ENCODE results near the gene PLK3.
"Not testable (repeated sequence)": the region's sequence is repeated elsewhere in the genome, so short reads cannot be mapped to it uniquely, and the experiment has no call there.

PLK3 gene

DNA sequence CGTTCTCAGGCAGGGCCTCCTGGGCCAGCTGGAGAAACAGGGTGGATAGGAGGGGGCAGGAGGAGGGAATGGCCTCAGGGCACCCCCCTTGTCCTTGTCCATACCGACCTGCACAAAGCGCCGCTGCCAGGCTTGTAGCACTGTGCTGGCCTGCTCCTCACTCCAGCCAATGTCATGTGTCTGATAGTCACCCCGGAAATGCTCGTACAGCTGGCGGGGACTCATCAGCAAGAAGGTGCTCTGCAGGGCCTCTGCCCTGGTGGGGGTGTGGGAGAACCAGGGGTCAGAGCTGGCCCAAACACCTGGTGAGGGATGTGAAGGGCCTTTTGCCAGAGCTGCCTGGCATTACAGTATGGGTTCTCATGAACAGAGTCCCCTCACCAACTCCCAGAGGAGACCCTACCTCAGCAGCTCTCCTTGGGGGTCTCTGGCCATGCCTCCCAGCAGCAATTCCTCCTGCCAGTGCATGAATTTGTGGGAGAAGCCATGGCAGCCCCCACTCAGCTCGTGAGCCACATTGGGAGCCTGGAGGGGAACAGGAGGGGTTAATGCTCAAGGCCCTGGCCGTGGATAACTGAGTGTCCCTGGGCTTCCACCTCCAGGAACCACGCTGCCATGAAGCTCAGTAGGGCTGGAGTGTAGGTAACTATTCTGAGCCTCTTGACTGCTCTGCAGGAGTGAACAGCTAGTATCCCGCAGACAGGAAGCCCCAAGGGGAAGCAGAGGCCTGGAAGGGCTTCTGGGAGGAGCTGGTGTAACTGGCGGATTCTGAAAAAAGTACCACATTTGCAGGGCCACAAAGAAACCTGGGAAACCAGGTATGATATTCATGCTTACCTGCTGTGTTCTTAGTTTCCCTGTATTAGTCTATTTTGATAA lies 29.6 kb downstream of the PLK3 start:
- DNase-seq = no peak

DNA sequence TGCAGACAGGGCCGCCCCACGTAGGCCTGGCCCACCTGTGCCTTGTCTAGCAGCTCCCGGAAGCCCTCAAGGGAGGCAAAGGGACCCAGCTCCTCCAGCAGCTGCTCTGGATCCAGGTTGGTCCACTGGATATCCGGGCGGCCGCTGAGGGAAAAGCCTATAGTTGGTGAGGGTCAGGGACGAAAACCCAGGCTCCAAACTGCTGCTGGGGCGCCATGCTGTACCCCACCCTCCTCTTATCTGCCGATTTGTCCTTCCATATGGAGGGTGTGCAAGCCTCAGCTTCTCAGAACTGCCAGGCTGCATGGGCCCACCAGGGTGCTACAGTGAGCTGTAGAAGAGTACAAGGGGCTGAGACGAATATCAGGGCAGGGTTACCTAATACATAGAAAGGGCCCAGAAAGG lies 30.7 kb downstream of the PLK3 start:
- DNase-seq = no peak

DNA sequence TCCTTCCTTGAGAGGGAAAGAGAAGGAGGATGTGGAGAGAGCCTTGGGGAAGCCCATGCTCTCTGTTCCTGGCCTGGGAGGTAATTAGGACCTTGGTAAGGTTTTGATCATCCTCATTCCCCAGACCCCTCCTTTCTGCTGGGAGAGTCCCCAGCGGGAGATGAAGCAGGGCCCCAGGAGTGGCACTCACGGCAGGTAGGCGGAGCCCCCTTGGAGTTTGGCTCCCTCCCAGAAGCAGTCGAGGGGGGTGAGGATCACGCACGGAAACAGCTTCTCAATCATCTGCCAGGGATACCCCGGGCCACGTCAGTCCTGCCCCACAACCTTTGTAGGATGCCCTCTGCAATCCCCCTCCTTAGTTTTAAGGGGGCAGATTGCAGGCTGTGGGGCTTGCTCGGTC lies 31.3 kb downstream of the PLK3 start:
- DNase-seq = no peak

DNA sequence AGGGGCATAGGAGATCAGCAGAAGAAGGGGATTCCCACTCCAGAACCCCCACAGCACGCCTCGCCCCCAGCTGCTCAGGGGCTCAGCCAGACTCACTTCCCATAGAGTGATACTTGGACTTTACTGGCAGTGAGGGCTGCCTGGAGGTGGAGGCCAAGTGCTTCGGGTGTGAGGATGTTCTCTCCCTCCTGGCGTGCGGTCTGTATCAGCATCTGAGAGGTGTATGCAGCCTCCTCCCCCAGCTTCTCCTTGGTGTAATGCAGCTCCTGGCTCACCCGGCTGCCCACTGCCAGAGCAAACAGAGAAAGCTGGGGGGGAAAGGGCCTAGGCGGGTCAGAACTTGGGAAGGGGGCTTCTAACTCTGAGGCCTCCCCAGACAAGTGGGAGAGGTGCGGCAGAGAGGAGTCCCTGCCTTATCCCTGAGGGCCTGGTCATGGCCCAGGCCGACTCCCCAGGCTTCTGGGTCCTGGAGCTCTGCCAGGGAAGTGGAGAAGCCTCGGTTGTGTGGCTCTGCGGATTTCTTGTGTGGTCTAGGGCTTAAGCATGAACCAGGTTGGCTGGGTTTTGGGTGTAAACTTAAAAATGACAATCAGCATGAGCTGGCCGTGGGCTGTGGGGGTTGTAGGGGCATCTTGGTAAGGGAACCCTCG lies 32.0 kb downstream of the PLK3 start:
- DNase-seq = no peak

DNA sequence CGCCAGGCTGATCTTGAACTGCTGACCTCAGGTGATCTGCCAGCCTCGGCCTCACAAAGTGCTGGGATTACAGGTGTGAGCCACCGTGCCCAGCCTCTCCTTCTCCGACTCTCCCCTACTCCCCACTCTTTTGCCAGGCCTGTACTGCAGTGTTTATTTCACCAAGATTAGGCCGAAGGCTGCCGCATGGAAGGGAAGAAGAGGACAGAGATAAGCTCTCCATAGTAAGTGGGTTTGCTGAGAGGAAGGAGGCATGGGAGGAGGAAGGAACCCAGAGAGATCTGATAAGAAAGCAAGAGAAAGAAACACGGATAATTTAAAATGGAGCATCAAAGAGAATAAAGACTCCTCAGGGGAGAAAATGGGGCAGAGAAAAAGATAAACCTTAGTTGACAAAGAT lies 34.2 kb downstream of the PLK3 start:
- DNase-seq = no peak

DNA sequence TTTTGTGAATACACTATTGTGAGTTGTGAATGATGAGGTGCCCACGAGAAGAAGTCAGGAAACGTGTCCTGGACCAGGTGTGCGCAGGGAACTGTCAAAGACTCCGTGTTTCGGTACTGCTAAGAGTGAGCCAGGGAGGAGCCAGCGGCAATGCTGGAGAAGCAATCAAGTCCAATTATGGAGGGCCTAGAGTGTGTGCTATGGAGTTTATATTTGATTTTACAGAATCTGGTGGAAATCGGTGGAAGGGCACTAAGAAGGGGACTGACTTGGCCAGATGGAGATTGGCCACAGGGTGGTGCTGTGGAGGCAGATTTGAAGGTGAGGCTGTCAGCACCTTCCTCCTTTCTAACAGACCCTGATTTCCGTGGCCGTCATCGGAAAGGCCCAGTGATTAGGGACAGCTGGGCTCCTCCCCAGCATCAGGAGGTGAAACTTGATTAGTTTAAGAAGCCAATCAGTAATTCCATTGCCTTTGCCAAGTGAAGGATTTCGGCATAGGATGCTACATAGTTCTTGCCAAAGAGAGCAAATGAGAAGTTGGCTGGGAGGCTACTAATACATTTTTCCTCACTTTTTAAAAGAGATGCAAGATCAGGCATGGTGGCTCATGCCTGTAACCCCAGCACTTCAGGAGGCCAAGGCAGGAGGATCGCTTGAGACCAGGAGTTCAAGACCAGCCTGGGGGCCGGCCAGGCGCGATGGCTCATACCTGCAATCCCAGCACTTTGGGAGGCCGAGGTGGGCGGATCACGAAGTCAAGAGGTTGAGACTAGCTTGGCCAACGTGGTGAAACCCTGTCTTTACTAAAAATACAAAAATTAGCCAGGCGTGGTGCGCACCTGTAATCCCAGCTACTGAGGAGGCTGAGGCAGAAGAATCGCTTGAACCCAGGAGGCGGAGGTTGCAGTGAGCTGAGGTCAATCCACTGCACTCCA lies 35.8 kb downstream of the PLK3 start:
- peak; percentile 85 for DNase-seq

DNA sequence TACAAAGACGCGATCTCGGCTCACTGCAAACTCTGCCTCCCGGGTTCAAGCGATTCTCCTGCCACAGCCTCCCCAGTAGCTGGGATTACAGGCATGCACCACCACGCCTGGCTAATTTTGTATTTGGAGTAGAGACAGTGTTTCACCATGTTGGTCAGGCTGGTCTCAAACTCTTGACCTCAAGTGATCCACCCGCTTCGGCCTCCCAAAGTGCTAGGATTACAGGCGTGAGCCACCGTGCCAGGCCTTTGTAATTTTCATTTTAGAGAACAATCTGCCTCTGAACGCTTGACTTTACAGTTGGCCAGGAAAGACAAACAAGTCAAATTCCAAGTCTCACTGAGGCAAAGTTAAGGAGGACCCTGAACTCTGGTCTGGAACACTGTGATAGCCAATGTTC lies 38.1 kb downstream of the PLK3 start:
- DNase-seq = not testable (repeated sequence)

DNA sequence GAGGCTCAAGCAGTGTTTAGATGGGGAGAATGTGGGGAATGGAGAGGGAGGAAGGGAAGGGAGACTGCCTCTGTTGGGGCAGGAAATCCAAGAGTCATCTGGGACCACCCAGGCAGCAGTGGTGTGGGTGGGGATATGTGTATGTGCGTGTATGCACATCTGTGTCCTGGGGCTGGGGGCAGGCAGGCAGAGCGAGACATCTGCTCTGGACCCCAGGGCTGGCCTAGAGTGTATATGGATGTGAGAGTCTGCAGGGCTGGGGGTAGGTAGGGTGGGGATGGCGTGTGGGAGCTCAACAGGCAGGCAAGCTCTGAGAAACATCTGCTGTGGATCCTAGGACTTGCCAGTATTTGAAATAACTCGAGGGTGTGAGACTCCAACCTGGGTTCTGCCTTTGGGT lies 39.4 kb downstream of the PLK3 start:
- DNase-seq = no peak

DNA sequence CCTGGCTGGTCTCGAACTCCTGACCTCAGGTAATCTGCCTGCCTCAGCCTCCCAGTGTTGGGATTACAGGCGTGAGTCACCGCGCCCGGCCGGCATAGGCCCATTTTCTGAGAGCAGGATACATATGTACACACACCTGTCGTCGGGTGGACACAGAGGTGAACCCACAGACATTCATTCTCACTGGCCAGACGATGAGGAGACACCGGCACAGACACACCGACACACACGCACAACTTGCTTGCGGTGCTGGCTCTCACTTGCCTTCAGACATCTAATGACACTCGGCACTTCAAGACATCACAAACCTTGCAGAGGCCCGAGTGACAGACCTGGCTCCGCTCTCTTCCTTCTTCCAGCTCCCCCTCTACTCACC lies 42.3 kb downstream of the PLK3 start:
- DNase-seq = no peak

DNA sequence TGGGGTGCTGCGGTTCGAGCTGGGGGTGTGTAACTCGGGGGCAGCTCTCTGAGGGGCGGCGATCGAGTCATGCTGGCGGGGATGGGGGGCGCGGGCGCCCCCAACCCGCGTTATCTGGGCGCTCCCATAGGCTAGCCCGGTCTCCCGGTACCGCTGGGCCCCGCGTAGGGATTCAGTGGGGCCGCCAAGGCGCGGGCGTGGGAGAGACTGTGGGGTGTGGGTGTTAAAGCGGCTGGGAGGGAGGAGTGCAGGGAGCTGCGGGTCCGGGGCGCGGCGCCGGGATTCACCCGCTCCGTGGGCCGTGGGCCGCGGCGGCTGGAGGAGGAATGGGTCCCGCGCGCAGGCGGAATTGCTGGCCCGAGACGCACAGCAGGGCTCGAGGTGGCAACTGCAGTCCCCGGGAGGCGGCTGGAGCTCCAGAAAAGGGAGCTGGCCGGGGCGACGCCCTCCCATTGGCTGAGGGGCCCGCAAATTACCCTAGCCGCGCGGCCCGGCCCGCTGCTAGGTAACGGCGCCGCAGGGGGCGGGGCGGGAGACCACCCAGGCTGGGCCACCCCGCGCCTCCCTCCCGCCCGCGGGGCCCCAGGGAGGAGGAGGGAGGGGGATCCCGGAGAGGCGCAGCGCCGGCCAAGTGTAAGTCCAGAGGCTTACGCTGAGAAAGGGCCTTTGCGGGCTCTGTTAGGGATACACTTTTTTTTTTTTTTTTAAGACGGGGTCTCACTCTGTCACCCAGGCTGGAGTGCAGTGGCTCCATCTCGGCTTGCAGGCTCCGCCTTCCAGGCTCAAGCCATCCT lies 42.9 kb downstream of the PLK3 start, which contains the start of gene PTCH2:
TSS of gene PTCH2 (minus strand) at position 392 of the 794 bp plus-strand sequence. CDS start at position 71, 321 bp downstream.
- DNase-seq = no peak

DNA sequence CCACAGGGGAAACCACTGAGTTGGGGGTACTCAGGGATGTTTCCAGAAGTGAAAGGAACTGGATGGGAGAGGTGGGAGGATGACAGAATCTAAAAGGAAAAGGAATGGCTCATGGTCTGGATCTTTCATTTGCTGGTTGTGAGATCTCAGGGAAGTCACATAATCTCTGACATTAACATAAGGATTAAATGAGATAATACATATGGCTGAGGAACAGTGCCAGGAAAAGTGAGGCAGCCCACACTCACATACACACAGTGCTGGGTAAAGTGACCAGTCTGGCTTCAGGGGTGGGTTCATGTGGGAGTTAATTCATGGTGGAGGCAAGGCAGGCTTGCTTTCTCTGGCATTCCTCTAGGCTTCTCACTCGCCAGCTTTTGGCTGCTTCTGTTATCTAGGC lies 46.8 kb downstream of the PLK3 start:
- DNase-seq = no peak

DNA sequence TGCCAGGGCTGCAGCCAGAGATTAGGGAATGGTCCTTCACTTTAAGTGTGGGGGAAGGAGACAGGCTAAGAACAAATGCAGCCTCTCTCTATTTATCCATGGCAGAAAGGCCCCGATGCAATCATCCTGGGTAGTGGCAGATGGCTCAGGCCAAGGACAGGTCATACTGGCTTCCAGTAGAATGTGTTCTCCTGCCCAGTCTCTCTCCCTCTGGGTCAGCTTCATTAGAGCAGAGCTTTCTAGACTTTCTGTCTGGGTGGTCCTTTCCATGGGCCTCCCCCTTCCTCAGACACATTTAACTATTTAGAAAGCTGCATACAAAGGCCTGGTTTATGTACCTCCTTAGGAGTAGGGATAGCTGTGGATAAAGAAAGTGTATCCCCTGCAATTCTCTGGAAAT lies 47.7 kb downstream of the PLK3 start:
- no peak for DNase-seq

DNA sequence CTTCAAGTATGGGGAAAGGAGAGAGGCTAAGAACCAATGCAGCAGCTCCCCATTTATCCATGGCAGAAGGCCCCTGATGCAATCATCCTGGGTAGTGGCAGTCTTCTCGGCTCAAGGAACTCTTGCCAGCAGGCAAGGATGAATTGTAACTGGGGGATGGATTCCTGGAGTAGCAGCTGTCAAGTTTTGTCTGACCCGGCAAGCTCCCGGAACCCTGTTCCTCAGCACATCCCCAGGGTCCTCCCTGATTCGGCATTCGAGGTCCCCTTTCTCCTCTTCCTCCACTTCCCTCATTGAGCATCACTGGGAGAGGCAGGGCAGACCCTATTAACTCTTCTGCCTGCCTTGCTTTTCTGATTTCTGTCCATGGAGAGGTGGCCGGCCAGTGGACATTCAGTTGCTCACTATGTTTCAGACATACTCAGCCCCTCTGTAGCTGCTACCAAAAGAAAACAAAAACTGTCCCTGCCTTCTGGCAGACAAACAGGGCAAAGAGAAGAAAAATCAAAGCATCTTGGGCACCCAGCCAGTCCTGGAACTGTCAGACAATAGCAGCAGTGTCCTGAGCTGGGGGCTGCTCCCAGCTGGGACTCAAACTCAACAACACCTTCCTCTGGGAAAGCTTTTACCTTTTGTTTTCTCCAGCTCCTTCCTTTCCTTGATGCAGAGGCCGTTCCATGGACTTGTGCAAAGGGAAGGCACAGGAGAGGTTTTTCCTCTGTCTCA lies 48.4 kb downstream of the PLK3 start:
- DNase-seq = no peak

DNA sequence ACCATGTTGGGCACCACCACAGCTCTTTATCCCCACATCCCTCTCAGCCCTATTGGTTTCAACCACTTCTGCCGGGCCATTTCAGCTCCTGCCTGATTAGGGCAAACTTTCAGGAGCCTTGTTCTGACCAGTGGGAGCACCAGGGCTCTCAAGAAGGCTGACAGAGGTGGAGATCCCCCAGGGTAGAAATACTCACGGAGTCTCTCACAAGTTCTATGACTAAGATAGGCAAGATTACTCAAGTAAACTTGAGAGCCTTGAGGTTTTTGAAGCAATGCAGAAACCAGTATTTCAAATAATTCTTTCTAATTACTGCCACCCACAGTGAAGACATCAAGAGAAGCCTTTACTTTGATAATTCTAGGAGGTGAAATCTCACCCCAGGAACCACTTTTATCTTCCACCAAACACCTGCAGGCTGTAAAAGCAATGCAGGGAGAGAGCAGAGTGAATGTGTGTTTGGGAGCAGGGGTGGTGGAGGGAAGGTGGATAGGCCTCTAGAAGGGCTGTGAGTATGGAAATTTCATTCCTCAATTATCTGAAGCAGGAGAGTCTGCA lies 49.5 kb downstream of the PLK3 start:
- DNase-seq = no peak

DNA sequence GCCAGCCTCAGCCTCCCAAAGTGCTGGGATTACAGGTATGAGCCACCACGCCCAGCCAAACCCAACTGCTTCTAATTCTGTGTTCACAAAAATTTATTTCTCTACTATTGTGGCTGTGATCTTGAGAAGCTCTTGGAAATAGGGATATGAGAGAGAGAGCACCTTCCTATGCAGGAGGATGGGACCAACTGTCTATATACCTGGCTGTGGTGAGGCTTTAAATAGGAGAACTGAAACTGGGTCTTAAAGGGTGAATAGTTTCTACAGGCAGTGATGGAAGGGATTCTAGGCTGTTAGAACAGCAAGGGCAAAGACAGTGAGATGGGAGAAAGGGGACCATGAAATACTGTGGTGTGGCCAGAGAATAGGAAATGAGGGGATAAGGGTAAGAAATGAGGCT lies 51.1 kb downstream of the PLK3 start:
- no peak for DNase-seq

DNA sequence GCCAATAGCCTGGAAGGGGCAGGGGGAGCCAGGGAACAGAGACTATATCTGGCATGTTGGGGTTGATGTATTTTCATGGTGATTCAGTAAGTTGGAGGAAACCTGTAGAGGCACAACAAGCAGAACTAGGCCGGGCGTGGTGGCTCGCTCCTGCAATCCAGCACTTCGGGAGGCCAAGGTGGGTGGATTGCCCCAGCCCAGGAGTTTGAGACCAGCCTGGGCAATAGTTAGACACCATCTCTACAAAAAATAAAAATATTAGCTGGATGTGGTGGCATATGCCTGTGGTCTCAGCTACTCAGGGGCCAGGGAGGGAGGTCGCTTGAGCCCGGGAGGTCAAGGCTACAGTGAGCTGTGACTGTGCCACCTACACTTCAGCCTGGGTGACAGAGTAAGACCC lies 53.0 kb downstream of the PLK3 start:
- DNase-seq = no peak

DNA sequence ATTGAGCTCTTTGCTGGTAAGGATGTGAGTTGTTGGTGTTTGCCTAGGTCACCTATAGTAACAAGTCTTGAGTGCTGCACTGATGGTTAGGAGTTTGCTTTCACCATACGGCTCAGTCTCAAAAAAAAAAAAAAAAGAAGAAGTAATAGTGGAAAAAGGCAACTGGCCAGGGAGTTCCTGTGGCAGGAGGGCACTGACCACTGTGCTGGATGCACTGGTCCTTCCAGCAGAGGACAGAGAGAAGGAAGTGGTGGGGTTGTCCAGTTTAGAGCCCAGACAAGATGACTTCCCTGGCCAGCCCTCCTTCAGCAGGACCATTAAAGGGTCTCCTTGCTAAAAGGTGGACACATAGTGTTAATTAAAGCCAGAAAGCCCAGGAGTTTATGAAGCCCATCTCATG lies 54.8 kb downstream of the PLK3 start:
- no peak for DNase-seq
